Peyer's patch (tissue), 4 donors: Measurements from ENCODE around the gene ATP8B4. TPM values are rescaled to one million over a fixed set of nuclear protein-coding genes. Genes with fewer than 3 reads are reported as not detected.

ENCODE experiments used
- DNase-seq, 3 donors: peaks; one replicate each; pipeline ENCODE4 v3.0.0-alpha.2; 2017 to 2019
- H3K27ac ChIP-seq, 4 donors: fragments of 200-600 bp; sonication (generic); one replicate each; pipeline ENCODE4 v1.5.1; 2016 to 2019
- H3K27me3 ChIP-seq, 2 donors: fragments of 200-600 bp; sonication (generic); one replicate each; pipeline ENCODE4 v1.5.1; 2019
- H3K36me3 ChIP-seq, 3 donors: fragments of 200-600 bp; sonication (generic); one replicate each; pipeline ENCODE4 v1.5.1; 2016 to 2019
- H3K4me1 ChIP-seq, 4 donors: fragments of 200-600 bp; sonication (generic); one replicate each; pipeline ENCODE4 v1.5.1; 2016 to 2019
- H3K4me3 ChIP-seq, 4 donors: fragments of 200-600 bp; sonication (generic); 1 replicate in 3 of 4; 2 replicates in 1 of 4; pipeline ENCODE4 v1.5.1; 2016 to 2019; ENCODE audit warnings: mild to moderate bottlenecking in 1 of 4
- H3K9me3 ChIP-seq, 4 donors: fragments of 200-600 bp; sonication (generic); one replicate each; pipeline ENCODE4 v1.5.1; 2016 to 2019; ENCODE audit warnings: mild to moderate bottlenecking in 1 of 4
- CTCF ChIP-seq, 6 experiments: fragments of 450-650 bp in 4 of 6; fragments of 200-600 bp in 2 of 6; sonication (generic) in 1 of 6; IDR thresholded peaks; one replicate each; pipeline ENCODE4 v1.5.1; 2017 to 2019; ENCODE audit warnings: antibody characterized with exemption in 6 of 6, mild to moderate bottlenecking in 3 of 6, moderate library complexity in 1 of 6
- POLR2A ChIP-seq, 2 donors: fragments of 450-650 bp; IDR thresholded peaks; one replicate each; pipeline ENCODE4 v1.5.1; 2017; ENCODE audit warnings: antibody characterized with exemption in 2 of 2, mild to moderate bottlenecking in 2 of 2, moderate library complexity in 2 of 2
- total RNA-seq, 4 donors: library from RNA; depleted of rRNA; stranded (reverse); fragments of >200 nt; gene quantifications; one replicate each; pipeline ENCODE4 v1.1.0, GENCODE V29; 2016

The ATP8B4 gene
- total RNA-seq, 4 donors from 2014 or later = 1.4 to 13.2 (median 8.7) TPM

GRCh38 chr15:49926740-49927139, 192.3 kb downstream of the ATP8B4 start:
- no peak overlapping the region for H3K4me3 ChIP-seq
- H3K36me3 ChIP-seq = no peaks in the 10 kb centered on the region
- H3K9me3 ChIP-seq = no peaks in the 10 kb centered on the region
- no peak overlapping the region for H3K27ac ChIP-seq
- DNase-seq = no peak
- TF ChIP-seq POLR2A (IDR thresholded peaks at IDR 0.05) (no peak), CTCF (IDR thresholded peaks at IDR 0.05) (no peak)
- no peaks in the 10 kb centered on the region for H3K4me1 ChIP-seq
- no peaks in the 10 kb centered on the region for H3K27me3 ChIP-seq

GRCh38 chr15:49923671-49924070, 195.4 kb downstream of the ATP8B4 start:
- Histone ChIP-seq H3K4me1 (no peaks in the 10 kb centered on the region), H3K4me3 (no peak overlapping the region), H3K27ac (no peak overlapping the region), H3K27me3 (no peaks in the 10 kb centered on the region), H3K36me3 (no peaks in the 10 kb centered on the region), H3K9me3 (no peaks in the 10 kb centered on the region)
- TF ChIP-seq POLR2A (IDR thresholded peaks at IDR 0.05) (no peak), CTCF (IDR thresholded peaks at IDR 0.05) (no peak)
- no peak for DNase-seq

- H3K36me3 ChIP-seq = no peaks in the 10 kb centered on the region
- no peak for DNase-seq
- H3K4me1 ChIP-seq = no peaks in the 10 kb centered on the region
- no peaks in the 10 kb centered on the region for H3K27me3 ChIP-seq
- no peak overlapping the region for H3K27ac ChIP-seq
- no peak overlapping the region for H3K4me3 ChIP-seq
- no peak for TF ChIP-seq CTCF (IDR thresholded peaks at IDR 0.05)
- H3K9me3 ChIP-seq = no peaks in the 10 kb centered on the region
Measured at GRCh38 chr15:49919034-49919433, 200.0 kb downstream of the ATP8B4 start.

- H3K9me3 ChIP-seq = no peaks in the 10 kb centered on the region
- H3K4me1 ChIP-seq = no peaks in the 10 kb centered on the region
- TF ChIP-seq POLR2A (IDR thresholded peaks at IDR 0.05) = no peak
- no peak for TF ChIP-seq CTCF (IDR thresholded peaks at IDR 0.05)
- no peak for DNase-seq
- no peak overlapping the region for H3K27ac ChIP-seq
- H3K4me3 ChIP-seq = no peak overlapping the region
- H3K27me3 ChIP-seq = no peaks in the 10 kb centered on the region
- H3K36me3 ChIP-seq = no peaks in the 10 kb centered on the region
Measured at GRCh38 chr15:49918121-49918520, 200.9 kb downstream of the ATP8B4 start.

- Histone ChIP-seq H3K27me3 (no peaks in the 10 kb centered on the region), H3K36me3 (no peaks in the 10 kb centered on the region), H3K4me3 (no peak overlapping the region), H3K4me1 (no peaks in the 10 kb centered on the region), H3K27ac (no peak overlapping the region), H3K9me3 (no peaks in the 10 kb centered on the region)
- DNase-seq = no peak
- TF ChIP-seq POLR2A (IDR thresholded peaks at IDR 0.05) = no peak
- TF ChIP-seq CTCF (IDR thresholded peaks at IDR 0.05) = no peak
Measured at GRCh38 chr15:49916998-49917397, 202.0 kb downstream of the ATP8B4 start.

GRCh38 chr15:49915822-49916221, 203.2 kb downstream of the ATP8B4 start:
- Histone ChIP-seq H3K4me3 (no peak overlapping the region), H3K27ac (no peak overlapping the region), H3K9me3 (no peaks in the 10 kb centered on the region), H3K4me1 (no peaks in the 10 kb centered on the region), H3K36me3 (no peaks in the 10 kb centered on the region), H3K27me3 (no peaks in the 10 kb centered on the region)
- no peak for TF ChIP-seq POLR2A (IDR thresholded peaks at IDR 0.05)
- TF ChIP-seq CTCF (IDR thresholded peaks at IDR 0.05) = no peak
- DNase-seq = no peak
